Peyer's patch (tissue), 4 donors: ENCODE measurements around the gene LTBP1.

ENCODE experiments used
- POLR2A ChIP-seq, 2 donors: fragments of 450-650 bp; IDR thresholded peaks; one replicate each; pipeline ENCODE4 v1.5.1; 2017; ENCODE audit warnings: antibody characterized with exemption in 2 of 2, mild to moderate bottlenecking in 2 of 2, moderate library complexity in 2 of 2
- TF ChIP-seq, protein P1 (sequence below), 6 experiments: fragments of 450-650 bp in 4 of 6; fragments of 200-600 bp in 2 of 6; sonication (generic) in 1 of 6; IDR thresholded peaks; one replicate each; pipeline ENCODE4 v1.5.1; 2017 to 2019; ENCODE audit warnings: antibody characterized with exemption in 6 of 6, mild to moderate bottlenecking in 3 of 6, moderate library complexity in 1 of 6

DNA sequence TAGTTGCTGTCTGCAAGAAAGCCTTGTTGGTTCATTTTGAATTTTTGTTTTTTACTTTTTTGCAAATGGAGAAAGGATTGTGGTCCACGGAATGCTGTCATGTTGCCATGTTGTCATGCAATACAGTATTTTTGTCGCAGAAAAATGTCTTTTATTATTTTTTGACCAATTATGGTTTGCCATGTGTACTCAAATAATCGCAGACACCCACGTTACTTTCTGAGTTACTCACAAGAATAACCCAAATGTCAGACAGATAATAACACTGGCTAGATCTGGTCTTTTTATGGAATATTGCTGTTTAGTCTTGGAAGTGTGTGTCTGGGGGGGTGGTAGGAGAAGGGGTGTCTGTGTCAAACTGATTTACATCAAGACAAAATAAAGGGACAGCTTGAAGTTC is 188.9 kb downstream of the LTBP1 start:
- TF ChIP-seq, protein P1, sequence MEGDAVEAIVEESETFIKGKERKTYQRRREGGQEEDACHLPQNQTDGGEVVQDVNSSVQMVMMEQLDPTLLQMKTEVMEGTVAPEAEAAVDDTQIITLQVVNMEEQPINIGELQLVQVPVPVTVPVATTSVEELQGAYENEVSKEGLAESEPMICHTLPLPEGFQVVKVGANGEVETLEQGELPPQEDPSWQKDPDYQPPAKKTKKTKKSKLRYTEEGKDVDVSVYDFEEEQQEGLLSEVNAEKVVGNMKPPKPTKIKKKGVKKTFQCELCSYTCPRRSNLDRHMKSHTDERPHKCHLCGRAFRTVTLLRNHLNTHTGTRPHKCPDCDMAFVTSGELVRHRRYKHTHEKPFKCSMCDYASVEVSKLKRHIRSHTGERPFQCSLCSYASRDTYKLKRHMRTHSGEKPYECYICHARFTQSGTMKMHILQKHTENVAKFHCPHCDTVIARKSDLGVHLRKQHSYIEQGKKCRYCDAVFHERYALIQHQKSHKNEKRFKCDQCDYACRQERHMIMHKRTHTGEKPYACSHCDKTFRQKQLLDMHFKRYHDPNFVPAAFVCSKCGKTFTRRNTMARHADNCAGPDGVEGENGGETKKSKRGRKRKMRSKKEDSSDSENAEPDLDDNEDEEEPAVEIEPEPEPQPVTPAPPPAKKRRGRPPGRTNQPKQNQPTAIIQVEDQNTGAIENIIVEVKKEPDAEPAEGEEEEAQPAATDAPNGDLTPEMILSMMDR (IDR thresholded peaks at IDR 0.05), result no peak
- TF ChIP-seq POLR2A (IDR thresholded peaks at IDR 0.05), result no peak
